Neural progenitor cell (in vitro differentiated cells): ENCODE data around the gene CEP164.

Experiments used
- CTCF ChIP-seq: fragments of 200-600 bp; sonication (generic); IDR thresholded peaks from 2 replicates; pipeline ENCODE4 v1.5.1; 2017; ENCODE audit warnings: antibody characterized with exemption, mild to moderate bottlenecking
- EZH2 ChIP-seq: fragments of 200-600 bp; sonication (generic); IDR thresholded peaks from 2 replicates; pipeline ENCODE4 v1.6.1; 2017; ENCODE audit warnings: antibody characterized with exemption, mild to moderate bottlenecking, moderate library complexity
- EZH2phosphoT487 ChIP-seq: fragments of 200-600 bp; sonication (generic); IDR thresholded peaks from 2 replicates; pipeline ENCODE4 v1.6.1; 2017; ENCODE audit warnings: antibody characterized with exemption

- no peak for TF ChIP-seq EZH2
- no peak for TF ChIP-seq CTCF
- no peak for TF ChIP-seq EZH2phosphoT487
Observed at GRCh38 chr11:117298195-117298594, 29.5 kb upstream of the CEP164 start.
